ENCODE measurements around the gene GAPDHS. TPM values are rescaled to one million over a fixed set of nuclear protein-coding genes. Genes with fewer than 3 reads are reported as not detected.

The GAPDHS gene
- total RNA-seq, 1 experiment from 2014 or later: not detected

DNA sequence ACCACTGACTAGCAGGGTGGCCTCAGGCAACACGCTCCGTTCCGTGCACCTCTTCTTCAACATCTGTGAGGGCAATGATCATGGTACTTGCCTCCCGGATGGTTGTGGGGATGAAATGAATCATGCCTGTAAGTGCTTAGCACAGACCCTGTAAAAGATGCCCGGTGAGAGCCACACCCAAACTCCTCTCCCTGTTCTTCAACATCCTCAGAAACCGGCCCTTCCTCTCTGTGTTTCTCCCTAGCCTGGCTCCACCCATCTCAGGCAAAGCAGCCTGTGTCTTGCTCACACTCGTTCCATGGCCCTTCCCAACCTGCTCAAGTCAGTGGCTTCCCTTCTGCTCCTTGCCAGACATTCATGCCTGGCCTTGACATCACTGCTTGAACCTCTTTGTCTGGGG is 14.0 kb upstream of the GAPDHS start:
- peak; percentile 70 for ATAC-seq
- Histone ChIP-seq H4K20me1 (ENCODE audit: insufficient read depth) (no peaks in the 10 kb centered on the region), H2AFZ (ENCODE audit: low read depth, low read length, poor library complexity, severe bottlenecking) (peak overlapping the region; percentile 49), H3K36me3 (ENCODE audit: control insufficient read depth in 1 of 2, insufficient read depth in 2 of 2, low read length in 2 of 2) (no peaks in the 10 kb centered on the region), H3K4me3 (replicated peaks in 1 of 2; ENCODE audit: low read depth in 1 of 2, low read length in 2 of 2) (no peak overlapping the region), H3K79me2 (ENCODE audit: insufficient read depth, low read length) (no peaks in the 10 kb centered on the region), H3K4me2 (ENCODE audit: low read length) (peak overlapping the region; percentile 57; the same call in 1 of the 2 replicates), H3K9me2 (ENCODE audit: insufficient read depth) (no peaks in the 10 kb centered on the region), H3K9me3 (ENCODE audit: control insufficient read depth in 1 of 2, insufficient read depth in 1 of 2, low read depth in 1 of 2, low read length in 2 of 2) (no peaks in the 10 kb centered on the region), H3K4me1 (ENCODE audit: control insufficient read depth in 1 of 2, insufficient read depth in 2 of 2, low read length in 2 of 2) (peaks cover 10 to 33% of the 10 kb centered on the region in 2 experiments), H3K9ac (ENCODE audit: low read length) (no peak overlapping the region), H3K27ac (ENCODE audit: low read depth, low read length) (no peak overlapping the region), H3K27me3 (ENCODE audit: insufficient read depth, low read length) (no peaks in the 10 kb centered on the region)
- ChIA-PET RAD21 (ENCODE audit: low non-redundant PET in 1 of 2, low total read pairs in 2 of 2, uncharacterized antibody in 2 of 2, unreplicated experiment in 2 of 2) (no interaction called here), CTCF (interaction anchor here (2.0 kb wide), 1 partner anchor 9 kb away, joined by 9 read pairs; no protein-coding TSS in a partner anchor), POLR2A (interaction anchor here (3.9 kb wide), 1 partner anchor 10 kb away, joined by 22 read pairs; no protein-coding TSS in a partner anchor)
- no peak for DNase-seq (ENCODE audit: low read depth, low spot score)
- no TSS peak for BruUV-seq (replicated peaks)
- TF ChIP-seq SRF (IDR thresholded peaks at IDR 0.05; ENCODE audit: low read depth) (no peak), EZH2 (IDR thresholded peaks at IDR 0.05) (no peak), ZNF274 (IDR thresholded peaks at IDR 0.05; ENCODE audit: low read depth, low read length) (no peak), EGR1 (IDR thresholded peaks at IDR 0.05; ENCODE audit: low read depth) (no peak)
- TF ChIP-seq, protein P1, sequence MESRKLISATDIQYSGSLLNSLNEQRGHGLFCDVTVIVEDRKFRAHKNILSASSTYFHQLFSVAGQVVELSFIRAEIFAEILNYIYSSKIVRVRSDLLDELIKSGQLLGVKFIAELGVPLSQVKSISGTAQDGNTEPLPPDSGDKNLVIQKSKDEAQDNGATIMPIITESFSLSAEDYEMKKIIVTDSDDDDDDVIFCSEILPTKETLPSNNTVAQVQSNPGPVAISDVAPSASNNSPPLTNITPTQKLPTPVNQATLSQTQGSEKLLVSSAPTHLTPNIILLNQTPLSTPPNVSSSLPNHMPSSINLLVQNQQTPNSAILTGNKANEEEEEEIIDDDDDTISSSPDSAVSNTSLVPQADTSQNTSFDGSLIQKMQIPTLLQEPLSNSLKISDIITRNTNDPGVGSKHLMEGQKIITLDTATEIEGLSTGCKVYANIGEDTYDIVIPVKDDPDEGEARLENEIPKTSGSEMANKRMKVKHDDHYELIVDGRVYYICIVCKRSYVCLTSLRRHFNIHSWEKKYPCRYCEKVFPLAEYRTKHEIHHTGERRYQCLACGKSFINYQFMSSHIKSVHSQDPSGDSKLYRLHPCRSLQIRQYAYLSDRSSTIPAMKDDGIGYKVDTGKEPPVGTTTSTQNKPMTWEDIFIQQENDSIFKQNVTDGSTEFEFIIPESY (IDR thresholded peaks at IDR 0.05; ENCODE audit: extremely low read depth, insufficient replicate concordance, low read length): no peak
- TF ChIP-seq, protein P2, sequence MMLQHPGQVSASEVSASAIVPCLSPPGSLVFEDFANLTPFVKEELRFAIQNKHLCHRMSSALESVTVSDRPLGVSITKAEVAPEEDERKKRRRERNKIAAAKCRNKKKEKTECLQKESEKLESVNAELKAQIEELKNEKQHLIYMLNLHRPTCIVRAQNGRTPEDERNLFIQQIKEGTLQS (IDR thresholded peaks at IDR 0.05): no peak
- intact Hi-C loops (cut with micrococcal nuclease): no loop called here
